Activated naive CD4-positive, alpha-beta T cell (primary cell): ENCODE measurements around the gene SORBS1.

ENCODE experiments used
- DNase-seq, 4 experiments: peaks; one replicate each; lab custom pipeline; 2025; lab: John Stamatoyannopoulos, UW

The SORBS1 gene

DNA sequence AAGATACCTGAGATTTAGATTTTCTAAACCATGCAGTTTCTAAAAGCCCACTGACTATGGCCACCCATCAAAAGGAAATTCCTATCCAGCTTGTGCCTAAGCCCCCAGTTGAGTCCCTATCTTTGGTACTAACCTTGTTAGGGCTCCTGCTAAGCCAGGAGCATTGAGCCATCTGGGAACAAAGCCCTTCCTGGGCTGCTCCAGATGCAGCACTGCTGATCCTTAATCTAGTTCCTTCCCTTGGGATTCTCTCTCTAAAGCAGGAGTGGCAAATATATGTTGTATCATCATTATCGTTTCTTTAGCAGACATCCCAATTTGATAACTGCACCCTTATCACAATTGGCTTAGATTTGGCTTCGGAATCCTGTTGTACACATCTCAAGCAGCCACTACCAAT, 245.7 kb downstream of the SORBS1 start:
- DNase-seq = no peak

DNA sequence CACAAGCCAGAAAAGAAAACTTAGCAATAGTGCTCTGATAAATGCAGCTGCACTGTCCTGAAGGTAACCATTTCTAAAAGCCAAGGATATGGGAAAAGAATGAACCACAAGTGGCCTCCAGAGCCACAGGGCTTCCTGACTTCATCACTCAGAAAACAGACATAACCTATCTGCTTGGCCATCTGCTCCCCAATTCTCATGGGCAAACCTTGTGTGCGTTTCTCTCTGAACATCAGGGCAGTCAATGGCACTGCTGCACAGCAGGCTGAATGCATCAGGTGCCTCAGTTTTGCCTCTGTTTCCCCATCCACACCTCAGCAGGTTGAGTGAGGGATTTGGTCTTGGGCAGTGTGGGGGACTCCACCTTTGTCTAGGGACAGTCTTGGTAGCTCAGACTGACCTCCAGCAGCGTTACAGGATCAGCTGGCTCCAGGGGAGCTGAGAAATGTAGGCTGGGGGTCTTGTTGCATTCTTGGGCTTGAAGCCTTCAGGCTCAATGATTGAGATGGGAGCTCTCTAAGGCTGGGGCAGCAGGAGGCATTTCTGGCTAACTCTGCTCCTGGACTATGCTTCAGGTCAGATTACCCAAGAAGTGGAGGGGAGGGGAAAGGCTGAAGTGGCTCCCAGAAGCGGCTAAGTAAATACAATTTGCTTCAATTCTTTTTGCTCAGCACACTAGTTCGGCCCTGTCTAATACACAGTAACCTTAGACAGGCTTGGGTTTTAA, 246.8 kb downstream of the SORBS1 start:
- DNase-seq = no peak

DNA sequence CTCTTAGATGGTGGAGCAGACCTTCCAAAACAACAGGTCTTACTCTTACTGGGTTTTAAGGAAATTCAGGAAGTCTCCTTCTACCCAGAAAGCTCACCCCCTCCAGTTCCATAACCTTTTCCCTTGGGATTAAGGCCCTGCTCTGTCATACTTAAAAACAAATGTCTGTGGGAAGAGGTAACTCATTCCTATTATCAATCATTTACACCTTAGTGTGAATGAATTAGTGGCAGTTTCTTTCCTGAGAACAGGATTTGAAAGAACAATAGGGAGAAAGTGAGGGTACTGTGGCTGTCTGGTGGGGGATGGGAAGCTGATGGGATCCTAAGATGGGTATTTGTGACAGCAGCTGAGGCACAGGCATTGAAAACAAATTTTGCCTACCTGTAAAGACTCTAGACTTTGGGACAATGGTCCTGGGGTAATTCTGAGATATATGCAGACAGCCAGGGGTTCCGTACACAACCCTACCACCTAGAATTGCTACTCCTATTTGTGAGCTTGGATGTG, 248.1 kb downstream of the SORBS1 start:
- DNase-seq = no peak

DNA sequence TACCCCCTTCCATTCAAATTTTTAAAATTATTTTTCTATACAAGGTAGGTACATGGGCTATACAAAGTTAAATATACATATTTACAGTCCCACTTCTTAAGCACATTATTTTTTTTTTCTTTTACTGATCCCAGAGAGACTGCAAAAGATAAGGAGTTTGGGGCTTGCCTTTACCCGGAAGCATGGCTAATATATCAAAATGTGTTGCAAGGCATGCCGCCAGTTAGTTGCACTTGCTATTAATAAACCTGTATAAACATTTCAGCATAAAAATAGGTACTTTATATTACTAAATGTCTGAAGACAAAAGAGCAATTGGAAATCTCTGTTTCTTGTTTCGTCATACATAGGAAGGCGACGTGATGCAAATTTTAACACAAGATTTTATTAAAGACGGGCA, 248.9 kb downstream of the SORBS1 start:
- DNase-seq = no peak

DNA sequence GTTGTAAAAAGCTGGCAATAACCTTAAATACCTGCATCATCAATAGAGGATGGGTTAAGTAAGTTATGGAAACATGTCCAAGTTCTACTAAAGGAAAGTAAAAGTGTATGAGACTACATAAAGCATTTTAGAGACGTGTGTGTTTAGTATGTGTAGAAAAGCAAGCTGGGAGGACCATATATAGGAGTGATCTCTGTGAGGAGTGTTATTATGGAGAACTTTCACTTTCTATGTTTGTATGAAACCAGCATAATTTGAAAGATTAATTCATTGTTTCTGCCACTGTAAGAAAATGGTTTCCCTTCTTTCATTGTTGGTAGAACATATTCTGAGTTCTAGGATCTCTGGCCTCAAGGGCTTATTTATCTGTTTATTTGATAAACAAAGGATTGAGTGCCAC, 251.2 kb downstream of the SORBS1 start:
- no peak for DNase-seq

DNA sequence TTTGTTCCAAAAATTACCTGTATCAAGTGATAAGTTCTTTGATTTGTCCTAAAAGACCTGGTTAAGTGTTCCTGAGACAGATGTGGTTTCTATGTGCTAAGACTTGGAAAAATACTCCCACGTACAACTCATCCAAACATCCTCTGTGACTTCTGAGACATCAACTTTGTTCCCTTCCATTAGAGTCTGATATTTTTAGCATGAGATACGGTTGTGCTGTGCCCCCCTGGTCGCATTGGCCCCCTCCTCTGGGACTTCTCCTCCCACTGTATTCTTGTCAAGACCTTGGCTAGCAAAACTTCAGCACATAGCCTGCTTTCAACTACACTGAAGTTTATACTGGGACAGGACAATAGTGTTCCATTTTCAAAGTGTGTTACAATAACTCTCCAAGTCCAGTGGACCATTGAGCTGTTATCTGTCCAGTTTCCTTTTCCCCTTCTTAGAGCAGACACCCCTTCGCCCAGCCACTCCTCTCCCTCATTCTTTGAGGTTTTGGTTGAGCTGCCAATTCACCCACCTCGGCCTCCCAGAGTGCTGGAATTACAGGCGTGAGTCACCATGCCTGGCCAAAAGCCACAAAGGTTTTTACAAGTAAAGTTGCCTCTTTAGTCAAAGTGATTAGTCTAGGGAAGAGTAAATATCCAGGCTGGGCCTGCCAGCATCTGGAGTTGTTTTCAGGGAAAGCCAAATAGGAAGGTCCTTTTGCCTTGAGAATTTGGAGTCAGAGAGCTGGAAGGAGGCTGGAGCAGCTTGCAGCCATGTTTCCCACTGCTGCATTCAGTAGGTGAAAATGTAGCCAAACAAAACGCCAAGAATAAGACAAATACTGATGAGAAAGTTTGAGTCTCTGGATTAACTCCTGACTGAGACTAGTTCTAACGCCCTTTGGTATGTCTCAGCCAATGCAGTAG, 252.5 kb downstream of the SORBS1 start:
- no peak for DNase-seq

DNA sequence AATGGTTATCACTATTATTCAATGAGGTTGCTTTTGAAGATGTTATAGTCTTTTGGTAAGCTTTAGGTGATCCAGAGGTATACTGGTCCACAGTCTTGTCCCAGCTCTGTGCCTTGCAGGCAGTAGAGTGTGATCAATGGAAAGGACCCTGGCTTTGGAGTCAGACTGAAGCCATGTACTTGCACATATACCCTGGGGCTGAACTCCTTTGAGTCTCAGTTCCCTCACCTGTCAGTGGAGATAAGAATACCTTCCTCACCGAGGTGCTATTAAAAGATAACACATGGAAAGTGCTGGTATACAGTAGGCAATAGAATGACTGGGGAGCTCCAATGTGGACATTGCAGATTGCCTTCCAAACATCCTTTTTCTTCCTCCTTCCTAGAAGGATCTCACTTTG, 254.3 kb downstream of the SORBS1 start:
- no peak for DNase-seq

DNA sequence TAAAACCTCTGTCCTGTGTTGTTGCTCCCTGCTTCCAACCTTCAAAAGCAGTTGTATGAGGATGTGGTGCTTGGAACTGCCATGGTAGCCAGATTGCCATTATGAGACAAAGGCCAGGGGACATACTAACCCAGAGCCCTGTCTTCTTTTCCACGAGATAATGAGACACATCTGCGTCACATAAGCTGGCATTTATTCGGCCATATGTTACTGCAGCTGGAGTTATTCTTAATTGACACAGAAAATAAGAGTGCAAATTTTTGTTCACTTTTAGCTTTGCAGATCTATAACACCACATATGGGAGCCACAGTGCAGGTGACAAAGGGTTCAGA, 254.9 kb downstream of the SORBS1 start:
- DNase-seq = no peak

DNA sequence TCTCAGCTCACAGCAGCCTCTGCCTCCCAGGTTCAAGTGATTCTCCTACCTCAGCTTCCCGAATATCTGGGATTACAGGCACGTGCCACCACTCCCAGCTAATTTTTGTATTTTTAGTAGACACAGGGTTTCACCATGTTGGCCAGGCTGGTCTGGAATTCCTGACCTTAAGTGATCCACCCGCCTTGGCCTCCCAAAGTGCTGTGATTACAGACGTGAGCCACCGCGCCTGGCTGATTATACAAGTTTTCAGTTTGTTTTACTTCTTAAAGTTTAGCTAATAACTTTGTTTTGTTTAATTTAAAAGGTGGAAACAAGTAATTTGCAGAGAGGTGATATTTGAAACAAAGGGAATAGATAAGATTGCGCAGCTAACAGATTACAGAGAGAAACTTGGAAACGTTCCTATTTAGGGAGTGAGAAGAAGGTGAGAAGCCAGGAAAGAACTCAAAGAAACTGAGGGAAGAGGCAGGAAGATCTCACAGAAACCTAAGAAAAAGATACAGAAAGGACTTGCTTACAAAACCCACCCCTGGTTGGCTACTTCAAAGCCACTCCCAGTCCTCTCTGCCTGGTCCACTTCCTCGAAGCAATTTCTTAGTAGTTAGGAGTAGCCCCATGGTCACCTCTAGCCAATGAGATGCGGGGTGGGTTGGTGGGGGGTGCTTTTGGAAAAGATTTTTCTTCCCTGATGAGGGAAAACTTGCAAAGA, 255.4 kb downstream of the SORBS1 start:
- DNase-seq = no peak

DNA sequence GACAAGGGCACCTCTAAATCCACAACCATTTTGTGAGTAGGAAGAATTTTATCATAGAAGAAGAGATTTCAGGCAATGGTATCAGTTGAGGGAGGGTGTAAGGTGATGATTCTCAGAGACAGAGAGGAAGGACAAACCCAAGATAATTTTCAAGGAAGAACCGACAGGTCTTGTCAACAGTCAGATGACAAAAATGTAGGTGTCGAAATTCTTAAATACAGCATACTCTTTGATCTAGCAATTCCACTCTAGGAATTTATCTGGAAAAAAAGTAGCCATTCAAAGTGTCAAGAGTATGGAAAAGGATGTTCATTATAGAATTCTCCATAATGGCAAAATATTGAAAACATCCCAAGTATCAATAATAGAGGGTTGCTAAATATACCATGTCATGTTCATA, 256.2 kb downstream of the SORBS1 start:
- no peak for DNase-seq

DNA sequence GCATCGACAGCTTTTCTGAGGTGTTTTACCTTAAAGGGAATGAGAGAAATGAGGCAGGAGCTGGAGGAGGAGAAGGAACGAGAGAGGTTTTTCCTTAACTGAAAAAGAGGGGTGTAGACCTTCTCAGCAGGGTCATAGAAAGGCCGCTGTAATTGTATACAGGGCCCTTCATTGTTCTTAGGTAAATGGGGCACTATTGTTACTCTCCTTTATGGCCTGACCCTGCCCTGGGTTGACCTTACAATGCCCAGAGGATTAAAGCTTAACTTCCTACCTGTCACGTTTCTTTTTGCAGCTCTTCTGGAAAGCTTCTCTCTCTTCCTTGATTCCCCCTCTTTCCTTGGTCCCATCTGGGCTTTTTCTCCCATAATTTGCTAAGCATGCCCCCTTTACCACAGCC, 256.7 kb downstream of the SORBS1 start:
- DNase-seq = no peak

DNA sequence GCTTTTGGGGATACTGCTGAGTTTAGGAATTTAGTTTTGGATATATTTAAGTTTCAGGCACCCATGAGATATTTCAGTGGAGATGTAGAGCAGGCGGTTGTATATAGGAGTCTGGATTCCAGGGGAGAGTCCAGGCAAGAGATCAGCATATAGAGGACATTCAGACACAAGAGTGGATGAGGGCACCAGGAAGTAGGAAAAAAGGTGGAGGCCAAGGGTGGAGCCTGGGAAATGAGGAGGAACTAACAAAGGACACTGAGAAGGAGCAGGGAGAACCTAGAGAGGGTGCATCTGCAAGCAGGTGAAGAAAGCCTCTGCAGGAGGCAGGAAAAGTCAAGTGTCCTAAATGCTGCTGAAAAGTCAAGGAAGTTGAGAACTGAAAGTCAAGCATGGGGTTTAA, 257.2 kb downstream of the SORBS1 start:
- DNase-seq = no peak

DNA sequence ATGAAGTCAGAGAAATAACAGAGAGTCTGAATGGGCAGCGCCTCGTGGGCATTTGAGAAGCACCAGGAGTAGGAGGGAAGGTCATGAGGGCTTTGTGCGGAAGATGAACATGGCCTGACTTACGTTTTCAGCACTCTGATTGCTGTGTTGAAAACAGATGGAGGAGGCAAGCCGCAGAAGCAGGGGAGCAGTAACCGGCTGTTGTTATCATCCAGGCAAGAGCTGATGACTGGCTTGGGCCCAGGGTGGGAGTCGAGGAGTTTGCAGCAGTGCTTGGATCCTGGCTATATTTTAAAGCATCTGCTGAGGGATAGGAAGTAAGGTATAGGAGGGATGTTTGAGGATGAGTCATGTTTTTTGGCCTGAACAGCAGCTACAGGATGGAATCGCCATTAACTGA, 257.6 kb downstream of the SORBS1 start:
- no peak for DNase-seq

DNA sequence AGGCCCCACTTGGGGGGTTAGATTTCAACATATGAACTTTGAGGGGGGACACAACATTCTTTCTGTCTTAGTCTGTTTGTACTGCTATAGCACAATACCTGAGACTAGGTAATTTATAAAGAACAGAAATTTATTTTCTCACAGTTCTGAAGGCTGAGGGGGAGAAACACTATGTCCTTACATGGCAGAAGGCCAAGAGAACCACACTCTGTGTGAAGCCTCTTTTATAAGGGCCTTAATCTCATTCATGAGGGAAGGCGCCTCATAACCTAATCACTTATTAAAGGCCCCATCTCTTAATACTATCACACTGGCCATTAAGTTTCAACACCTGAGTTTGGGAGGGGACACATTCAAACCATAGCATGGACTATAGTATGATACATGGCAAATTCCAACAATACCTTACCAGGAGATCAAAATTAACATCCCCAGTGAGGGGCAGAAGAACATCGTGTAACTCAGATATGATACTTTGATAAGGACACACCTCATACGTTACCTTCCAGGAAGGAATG, 261.1 kb downstream of the SORBS1 start:
- no peak for DNase-seq

DNA sequence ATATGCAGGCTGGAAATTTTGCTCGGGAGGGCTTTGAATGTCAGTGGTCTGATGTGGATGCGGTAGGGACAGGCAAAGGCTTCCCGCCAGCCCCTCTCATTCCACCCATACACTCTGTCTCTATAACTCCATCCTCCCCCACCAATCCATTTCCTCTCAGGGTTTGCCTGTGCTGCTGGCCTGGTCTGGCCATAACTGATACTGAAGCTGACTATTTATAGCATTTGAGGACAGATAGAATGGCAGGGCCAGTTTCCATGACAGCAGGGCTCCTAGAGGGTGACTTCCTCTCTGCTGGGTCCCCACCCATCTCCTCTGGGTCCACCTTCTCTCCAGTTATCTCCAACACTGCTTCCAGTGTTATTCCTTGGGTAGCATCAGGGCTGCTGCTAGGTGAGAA, 263.8 kb downstream of the SORBS1 start:
- no peak for DNase-seq

DNA sequence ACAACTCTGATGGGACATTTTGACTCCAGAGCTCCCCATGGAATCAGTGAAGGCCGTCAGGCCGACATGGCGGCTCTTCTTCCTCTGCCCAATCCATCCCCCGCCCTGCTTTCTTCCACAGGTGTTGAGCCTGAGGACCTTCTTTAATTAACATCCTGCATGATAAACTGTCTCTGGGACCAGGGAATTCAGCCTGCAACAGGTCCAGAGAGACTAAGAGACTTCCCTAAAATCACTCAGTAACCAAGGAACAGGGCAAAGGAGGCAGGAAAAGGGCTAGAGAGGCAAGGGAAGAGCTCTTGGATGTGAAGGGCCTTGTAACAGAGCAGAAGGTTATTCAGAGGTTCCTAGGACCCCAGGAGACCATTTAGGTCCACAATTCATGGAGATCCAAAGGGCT, 264.4 kb downstream of the SORBS1 start:
- no peak for DNase-seq

DNA sequence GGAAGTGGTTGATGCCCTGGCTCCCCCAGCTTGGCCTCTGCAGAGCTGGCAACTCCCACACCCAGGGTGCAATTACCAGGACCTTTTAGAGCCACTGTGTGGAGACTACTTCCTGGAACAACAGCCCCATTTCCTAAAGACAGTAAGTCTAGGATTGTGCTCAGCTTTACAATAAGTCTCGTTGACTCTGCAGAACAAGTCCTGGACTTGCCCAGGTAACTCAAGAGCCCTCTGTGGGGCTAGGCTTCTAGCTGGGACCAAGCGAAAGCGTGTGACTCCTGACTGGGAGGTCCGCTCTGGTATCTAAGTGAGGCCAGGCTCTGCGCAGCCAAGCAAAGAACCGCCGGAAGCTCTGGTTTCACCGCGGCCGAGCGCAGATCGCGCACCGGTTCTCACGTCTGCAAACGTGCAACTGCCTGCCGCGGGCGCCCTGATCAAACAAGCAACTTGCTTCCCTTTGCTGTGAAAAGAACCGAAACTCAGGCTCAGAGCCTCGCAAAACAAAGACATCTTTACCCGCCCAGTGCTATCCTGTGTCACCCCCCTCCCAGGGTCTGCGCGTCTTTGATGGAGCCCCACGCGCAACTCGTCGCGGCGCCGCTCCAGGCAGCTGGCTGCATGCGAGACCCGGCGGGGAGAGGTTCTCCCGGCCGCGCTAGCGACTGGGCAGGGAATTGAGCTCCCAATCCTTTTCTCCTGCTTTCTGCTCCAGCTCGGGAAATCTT, 266.0 kb downstream of the SORBS1 start:
- peak in 1 of 4 experiments; percentile 2 for DNase-seq

DNA sequence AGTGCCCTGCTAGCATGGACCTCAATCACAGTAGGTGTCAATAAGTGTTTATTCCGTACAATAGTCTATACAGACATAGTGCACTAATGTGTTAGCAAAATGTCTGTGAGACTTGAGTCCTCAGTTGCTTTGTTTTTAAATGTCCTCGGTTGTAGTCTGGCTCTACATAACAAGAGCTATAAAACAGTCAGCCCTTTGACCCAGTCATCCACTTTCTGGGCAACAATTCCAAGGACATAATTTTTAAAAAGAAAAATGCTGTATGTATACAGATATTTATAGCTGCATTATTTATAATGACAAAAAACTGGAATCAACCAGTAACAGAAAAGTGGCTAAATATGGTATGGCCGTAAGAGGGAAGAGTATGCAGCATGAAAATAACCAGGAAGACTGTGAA, 267.5 kb downstream of the SORBS1 start:
- no peak for DNase-seq

DNA sequence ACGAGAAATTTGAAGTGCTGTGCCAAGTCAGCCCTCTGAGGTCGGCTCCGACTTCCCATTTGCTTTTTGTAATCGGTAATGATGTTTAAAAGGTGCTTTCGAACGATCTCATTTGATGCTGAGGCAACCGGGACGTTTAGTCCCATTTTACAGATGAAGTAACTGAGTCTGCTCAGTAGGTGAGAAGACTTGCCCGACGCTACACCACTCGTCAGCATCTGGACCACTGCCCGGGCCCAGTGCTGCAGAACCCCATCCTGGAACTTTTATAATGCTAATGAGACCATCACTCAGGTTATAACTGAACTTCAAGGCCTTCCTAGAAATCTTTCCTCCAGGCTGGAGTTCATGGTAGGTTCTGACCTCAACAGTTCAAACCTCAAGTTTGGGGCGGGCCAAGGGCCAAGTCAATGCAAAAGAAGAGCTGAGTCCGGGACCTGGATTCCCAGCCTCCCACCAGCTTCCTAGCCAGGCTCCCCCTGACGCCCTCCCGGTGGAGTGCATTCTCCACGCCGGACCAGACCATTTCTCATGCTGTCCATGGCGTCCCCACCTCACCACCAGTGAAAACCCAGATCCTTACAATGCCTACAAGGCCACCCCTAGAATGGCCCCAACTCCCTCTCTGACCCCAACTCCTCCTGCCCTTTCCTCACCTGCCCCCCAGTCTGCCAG, 269.7 kb downstream of the SORBS1 start:
- DNase-seq = no peak

DNA sequence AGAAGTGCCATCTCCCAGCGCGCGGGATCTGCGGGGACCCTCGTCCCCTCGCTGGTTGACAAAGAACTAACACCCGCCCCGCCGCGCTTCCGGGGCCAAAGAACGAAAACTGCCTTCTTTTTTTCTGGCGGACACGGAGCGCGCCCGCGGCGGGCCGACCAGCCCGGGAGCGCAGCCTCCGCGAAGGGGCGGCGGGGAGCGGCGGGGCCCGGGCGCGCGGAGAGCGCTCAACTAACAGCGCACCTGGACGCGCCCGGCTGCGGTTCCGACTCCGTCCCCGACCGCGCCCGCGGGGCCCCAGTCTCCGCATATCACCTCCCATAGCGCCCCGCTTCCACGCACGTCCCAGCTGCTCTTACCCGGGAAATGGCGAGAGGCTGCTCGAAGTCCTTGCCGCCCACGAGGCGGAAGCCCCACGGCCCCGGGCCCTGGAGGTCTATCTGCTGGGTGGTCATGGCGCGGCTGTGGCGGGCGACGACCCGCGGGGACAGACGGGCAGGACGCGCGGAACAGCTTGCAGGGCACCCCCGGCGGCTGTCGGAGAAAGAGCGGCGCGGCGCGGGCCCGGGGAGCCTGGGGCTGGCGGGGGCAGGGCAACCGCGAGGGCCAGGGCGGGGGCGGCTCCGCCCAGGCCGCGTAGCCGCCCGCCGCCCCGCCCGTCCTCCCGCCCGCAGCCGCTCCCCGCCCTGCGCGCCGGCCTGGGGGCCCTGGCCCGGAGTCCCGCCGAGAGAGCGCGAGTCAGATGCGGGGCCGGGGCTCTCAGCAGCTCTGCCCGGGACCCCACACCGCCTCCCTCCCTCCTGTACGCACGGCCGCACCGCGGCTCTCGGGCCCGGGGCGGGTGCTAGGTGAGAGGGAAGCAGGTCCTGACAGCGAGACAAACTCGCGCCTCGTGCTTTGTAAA, 270.5 kb downstream of the SORBS1 start, which contains the start of gene PDLIM1:
TSS of gene PDLIM1 (minus strand) at position 543 of the 904 bp plus-strand sequence. CDS start at position 455, 88 bp downstream.
- DNase-seq = no peak
